Measurements from ENCODE around the gene KLK4. TPM values are rescaled to one million over a fixed set of nuclear protein-coding genes. Genes with fewer than 3 reads are reported as not detected.

Gene KLK4
- polyA plus RNA-seq, 3 donors = not detected

DNA sequence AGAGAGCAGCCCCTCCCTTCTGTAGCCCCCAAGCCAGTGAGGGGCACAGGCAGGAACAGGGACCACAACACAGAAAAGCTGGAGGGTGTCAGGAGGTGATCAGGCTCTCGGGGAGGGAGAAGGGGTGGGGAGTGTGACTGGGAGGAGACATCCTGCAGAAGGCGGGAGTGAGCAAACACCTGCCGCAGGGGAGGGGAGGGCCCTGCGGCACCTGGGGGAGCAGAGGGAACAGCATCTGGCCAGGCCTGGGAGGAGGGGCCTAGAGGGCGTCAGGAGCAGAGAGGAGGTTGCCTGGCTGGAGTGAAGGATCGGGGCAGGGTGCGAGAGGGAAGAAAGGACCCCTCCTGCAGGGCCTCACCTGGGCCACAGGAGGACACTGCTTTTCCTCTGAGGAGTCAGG lies 52.3 kb downstream of the KLK4 start:
- TF ChIP-seq, protein P1, sequence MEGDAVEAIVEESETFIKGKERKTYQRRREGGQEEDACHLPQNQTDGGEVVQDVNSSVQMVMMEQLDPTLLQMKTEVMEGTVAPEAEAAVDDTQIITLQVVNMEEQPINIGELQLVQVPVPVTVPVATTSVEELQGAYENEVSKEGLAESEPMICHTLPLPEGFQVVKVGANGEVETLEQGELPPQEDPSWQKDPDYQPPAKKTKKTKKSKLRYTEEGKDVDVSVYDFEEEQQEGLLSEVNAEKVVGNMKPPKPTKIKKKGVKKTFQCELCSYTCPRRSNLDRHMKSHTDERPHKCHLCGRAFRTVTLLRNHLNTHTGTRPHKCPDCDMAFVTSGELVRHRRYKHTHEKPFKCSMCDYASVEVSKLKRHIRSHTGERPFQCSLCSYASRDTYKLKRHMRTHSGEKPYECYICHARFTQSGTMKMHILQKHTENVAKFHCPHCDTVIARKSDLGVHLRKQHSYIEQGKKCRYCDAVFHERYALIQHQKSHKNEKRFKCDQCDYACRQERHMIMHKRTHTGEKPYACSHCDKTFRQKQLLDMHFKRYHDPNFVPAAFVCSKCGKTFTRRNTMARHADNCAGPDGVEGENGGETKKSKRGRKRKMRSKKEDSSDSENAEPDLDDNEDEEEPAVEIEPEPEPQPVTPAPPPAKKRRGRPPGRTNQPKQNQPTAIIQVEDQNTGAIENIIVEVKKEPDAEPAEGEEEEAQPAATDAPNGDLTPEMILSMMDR (IDR thresholded peaks at IDR 0.05) = no peak
- H3K9ac ChIP-seq (ENCODE audit: insufficient read depth, low read length, poor library complexity, severe bottlenecking) = no peak overlapping the region
- no peak overlapping the region for H3K27ac ChIP-seq (ENCODE audit: low read depth in 1 of 2, low read length in 2 of 2)
- H3K27ac Mint-ChIP-seq = no peak overlapping the region
- H4K20me1 ChIP-seq (ENCODE audit: insufficient read depth, low read length) = no peaks in the 10 kb centered on the region
- H3K4me1 Mint-ChIP-seq = no peaks in the 10 kb centered on the region
- H3K36me3 ChIP-seq (replicated peaks in 1 of 2; ENCODE audit: control insufficient read depth in 1 of 2, insufficient read depth in 2 of 2, low read length in 2 of 2) = no peaks in the 10 kb centered on the region
- H3K36me3 Mint-ChIP-seq = no peaks in the 10 kb centered on the region
- H3K4me3 Mint-ChIP-seq = no peak overlapping the region
- no peaks in the 10 kb centered on the region for H3K79me2 ChIP-seq (ENCODE audit: insufficient read depth, low read length)
- no peaks in the 10 kb centered on the region for H3K4me1 ChIP-seq (ENCODE audit: control insufficient read depth in 1 of 2, insufficient read depth in 2 of 2, low read length in 2 of 2)
- WGBS (ENCODE audit: insufficient coverage) = 9% methylated on average over 7 of the region's 7 CpGs
- DNase-seq = no peak
- no peak overlapping the region for H3K4me2 ChIP-seq (replicated peaks; ENCODE audit: extremely low read depth, low read length, poor library complexity, severe bottlenecking)
- no peak overlapping the region for H2AFZ ChIP-seq (ENCODE audit: insufficient read depth, low read depth, low read length, poor library complexity, severe bottlenecking)
- H3K9me3 ChIP-seq (replicated peaks in 1 of 2; ENCODE audit: control insufficient read depth in 1 of 2, insufficient read depth in 1 of 2, low read length in 2 of 2) = peaks cover 5 to 8% of the 10 kb centered on the region in 2 donors
- peaks cover 0 to 18% (median 7%) of the 10 kb centered on the region in 7 donors for H3K9me3 Mint-ChIP-seq
- intact Hi-C loops (cut with micrococcal nuclease) = no loop called here
- H3K27me3 ChIP-seq (ENCODE audit: control insufficient read depth in 2 of 2, insufficient read depth in 2 of 2, low read length in 2 of 2) = peaks cover 0 to 2% of the 10 kb centered on the region in 2 donors
- H3K27me3 Mint-ChIP-seq (ENCODE audit: low read depth in 3 of 3) = peaks cover 28 to 32% (median 31%) of the 10 kb centered on the region in 3 donors
- no peak overlapping the region for H3K4me3 ChIP-seq (replicated peaks in 1 of 3; ENCODE audit: low read depth in 2 of 3, low read length in 3 of 3)

DNA sequence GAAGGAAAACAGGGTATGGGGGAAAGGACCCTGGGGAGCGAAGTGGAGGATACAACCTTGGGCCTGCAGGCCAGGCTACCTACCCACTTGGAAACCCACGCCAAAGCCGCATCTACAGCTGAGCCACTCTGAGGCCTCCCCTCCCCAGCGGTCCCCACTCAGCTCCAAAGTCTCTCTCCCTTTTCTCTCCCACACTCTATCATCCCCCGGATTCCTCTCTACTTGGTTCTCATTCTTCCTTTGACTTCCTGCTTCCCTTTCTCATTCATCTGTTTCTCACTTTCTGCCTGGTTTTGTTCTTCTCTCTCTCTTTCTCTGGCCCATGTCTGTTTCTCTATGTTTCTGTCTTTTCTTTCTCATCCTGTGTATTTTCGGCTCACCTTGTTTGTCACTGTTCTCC lies 53.8 kb downstream of the KLK4 start:
- Histone ChIP-seq H3K36me3 (replicated peaks in 1 of 2; ENCODE audit: control insufficient read depth in 1 of 2, insufficient read depth in 2 of 2, low read length in 2 of 2) (no peaks in the 10 kb centered on the region), H3K27ac (ENCODE audit: low read depth in 1 of 2, low read length in 2 of 2) (no peak overlapping the region), H2AFZ (ENCODE audit: insufficient read depth, low read depth, low read length, poor library complexity, severe bottlenecking) (no peak overlapping the region), H3K4me1 (ENCODE audit: control insufficient read depth in 1 of 2, insufficient read depth in 2 of 2, low read length in 2 of 2) (no peaks in the 10 kb centered on the region), H3K4me2 (replicated peaks; ENCODE audit: extremely low read depth, low read length, poor library complexity, severe bottlenecking) (no peak overlapping the region), H3K79me2 (ENCODE audit: insufficient read depth, low read length) (no peaks in the 10 kb centered on the region), H4K20me1 (ENCODE audit: insufficient read depth, low read length) (no peaks in the 10 kb centered on the region), H3K4me3 (replicated peaks in 1 of 3; ENCODE audit: low read depth in 2 of 3, low read length in 3 of 3) (no peak overlapping the region), H3K9ac (ENCODE audit: insufficient read depth, low read length, poor library complexity, severe bottlenecking) (no peak overlapping the region), H3K9me3 (replicated peaks in 1 of 2; ENCODE audit: control insufficient read depth in 1 of 2, insufficient read depth in 1 of 2, low read length in 2 of 2) (peaks cover 5 to 8% of the 10 kb centered on the region in 2 donors), H3K27me3 (ENCODE audit: control insufficient read depth in 2 of 2, insufficient read depth in 2 of 2, low read length in 2 of 2) (peaks cover 0 to 2% of the 10 kb centered on the region in 2 donors)
- WGBS (ENCODE audit: insufficient coverage) = 64% methylated on average over 5 of the region's 6 CpGs
- Mint-ChIP-seq H3K27ac (no peak overlapping the region), H3K36me3 (no peaks in the 10 kb centered on the region), H3K4me3 (no peak overlapping the region), H3K27me3 (ENCODE audit: low read depth in 3 of 3) (peaks cover 25 to 27% (median 27%) of the 10 kb centered on the region in 3 donors), H3K9me3 (peaks cover 0 to 18% (median 7%) of the 10 kb centered on the region in 7 donors), H3K4me1 (no peaks in the 10 kb centered on the region)
- intact Hi-C loops (cut with micrococcal nuclease) = no loop called here
- TF ChIP-seq, protein P1 (IDR thresholded peaks at IDR 0.05) = no peak
- DNase-seq = no peak

Other genes starting within 250 kb of the KLK4 start
- gene SHANK1, start 191.6 kb downstream of the KLK4 start, polyA plus RNA-seq = not detected
- gene CLEC11A, start 188.0 kb downstream of the KLK4 start, polyA plus RNA-seq = 10 to 100 TPM in 2 of 3 donors, 1 to 10 TPM in 1; 8.2 to 49.1 (median 12.4) TPM
- not detected for gene GPR32, start 140.9 kb downstream of the KLK4 start, polyA plus RNA-seq
- not detected for gene ACP4, start 121.0 kb downstream of the KLK4 start, polyA plus RNA-seq
- gene KLK1, start 87.6 kb downstream of the KLK4 start, polyA plus RNA-seq = under 1 TPM in 2 of 3 donors, not detected in 1; 0.66 to 0.72 TPM
- not detected for gene KLK15, start 77.8 kb downstream of the KLK4 start, polyA plus RNA-seq
- gene KLK3, start 56.5 kb downstream of the KLK4 start, polyA plus RNA-seq = not detected
- not detected for gene KLK2, start 38.0 kb downstream of the KLK4 start, polyA plus RNA-seq
- gene KLK5, start 41.6 kb upstream of the KLK4 start, polyA plus RNA-seq = not detected
- not detected for gene KLK6, start 58.2 kb upstream of the KLK4 start, polyA plus RNA-seq
- gene KLK7, start 72.5 kb upstream of the KLK4 start, polyA plus RNA-seq = not detected
- gene KLK8, start 90.2 kb upstream of the KLK4 start, polyA plus RNA-seq = not detected
- gene KLK10, start 108.3 kb upstream of the KLK4 start, polyA plus RNA-seq = not detected
- not detected for gene KLK11, start 115.2 kb upstream of the KLK4 start, polyA plus RNA-seq
- gene KLK12, start 123.6 kb upstream of the KLK4 start, polyA plus RNA-seq = not detected
- gene KLK13, start 153.7 kb upstream of the KLK4 start, polyA plus RNA-seq = not detected
- gene KLK14, start 171.5 kb upstream of the KLK4 start, polyA plus RNA-seq = under 1 TPM in 1 of 3 donors, not detected in 2; 0.29 TPM
- 1 to 10 TPM in 2 of 3 donors, under 1 TPM in 1; 0.75 to 3.0 (median 2.9) TPM for gene CTU1, start 197.0 kb upstream of the KLK4 start, polyA plus RNA-seq
- 100 to 1,000 TPM in 2 of 3 donors, 10 to 100 TPM in 1; 87.5 to 137 (median 133) TPM for gene SIGLEC9, start 213.5 kb upstream of the KLK4 start, polyA plus RNA-seq
- 10 to 100 TPM; 71.8 to 93.3 (median 82.0) TPM for gene SIGLEC7, start 230.9 kb upstream of the KLK4 start, polyA plus RNA-seq